HG03280 (cell line): ENCODE data around the gene PPP2R5B.
A peak's percentile ranks its signal among the peaks of the same experiment; 100 is the strongest.

ENCODE experiments used
- ATAC-seq: cut with Tn5 transposase; IDR thresholded peaks from one replicate; pipeline ENCODE4 v1.9.1; 2021; ENCODE audit warnings: mild to moderate bottlenecking, moderate library complexity; ENCODE audit not compliant: unreplicated experiment

PPP2R5B gene

DNA sequence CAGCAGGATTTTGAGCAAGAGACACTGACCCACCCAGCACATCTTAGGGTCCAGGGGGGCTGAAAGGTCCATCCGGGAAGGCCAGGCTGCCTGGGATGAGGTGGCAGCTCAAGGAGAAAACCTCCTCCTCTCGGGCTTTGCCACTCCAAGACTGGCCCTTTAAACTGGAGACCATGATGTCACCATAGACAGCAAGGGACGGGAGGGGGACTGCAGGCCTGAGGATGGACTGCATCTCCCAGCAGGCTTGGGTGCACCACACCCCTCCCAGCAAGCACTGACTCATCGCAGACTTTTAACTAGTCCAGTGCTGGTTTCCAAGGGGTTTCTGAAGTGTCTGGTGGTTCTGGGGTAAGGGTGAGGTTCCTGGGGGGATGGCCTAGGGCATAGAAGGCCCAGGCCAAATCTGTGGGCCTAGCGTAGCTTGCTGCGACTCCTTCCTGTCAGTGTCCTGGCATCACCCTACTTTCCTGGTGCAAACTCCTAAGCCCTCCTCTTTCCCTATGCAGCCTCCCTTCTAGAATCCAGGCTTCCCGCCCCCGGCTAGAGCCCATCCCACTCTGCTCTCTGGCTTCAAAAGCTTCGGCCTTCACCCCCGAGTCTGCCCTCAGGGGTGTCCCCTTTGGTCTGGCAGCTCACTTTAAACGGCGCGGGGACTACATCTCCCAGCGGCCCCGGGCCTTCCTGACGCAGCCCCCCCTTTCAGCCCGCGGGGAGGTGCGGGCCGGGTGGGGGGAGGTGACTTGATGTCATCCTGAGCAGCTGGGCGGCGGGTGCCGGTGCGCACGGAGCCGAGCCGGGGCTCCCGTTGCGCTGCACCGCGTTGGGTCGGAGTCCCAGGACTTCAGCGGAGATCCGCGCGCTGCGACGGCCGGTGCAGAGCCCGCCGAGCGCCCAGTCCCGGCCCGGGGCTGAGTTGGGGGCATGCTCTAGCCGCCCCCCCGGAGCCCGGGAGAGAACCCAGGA is at the start of gene PPP2R5B:
Gene PPP2R5B, plus strand, starts transcription at position 746 of the 966 bp plus-strand sequence. CDS start 1,046 bp downstream, outside the sequence.
- peak; percentile 79 for ATAC-seq

DNA sequence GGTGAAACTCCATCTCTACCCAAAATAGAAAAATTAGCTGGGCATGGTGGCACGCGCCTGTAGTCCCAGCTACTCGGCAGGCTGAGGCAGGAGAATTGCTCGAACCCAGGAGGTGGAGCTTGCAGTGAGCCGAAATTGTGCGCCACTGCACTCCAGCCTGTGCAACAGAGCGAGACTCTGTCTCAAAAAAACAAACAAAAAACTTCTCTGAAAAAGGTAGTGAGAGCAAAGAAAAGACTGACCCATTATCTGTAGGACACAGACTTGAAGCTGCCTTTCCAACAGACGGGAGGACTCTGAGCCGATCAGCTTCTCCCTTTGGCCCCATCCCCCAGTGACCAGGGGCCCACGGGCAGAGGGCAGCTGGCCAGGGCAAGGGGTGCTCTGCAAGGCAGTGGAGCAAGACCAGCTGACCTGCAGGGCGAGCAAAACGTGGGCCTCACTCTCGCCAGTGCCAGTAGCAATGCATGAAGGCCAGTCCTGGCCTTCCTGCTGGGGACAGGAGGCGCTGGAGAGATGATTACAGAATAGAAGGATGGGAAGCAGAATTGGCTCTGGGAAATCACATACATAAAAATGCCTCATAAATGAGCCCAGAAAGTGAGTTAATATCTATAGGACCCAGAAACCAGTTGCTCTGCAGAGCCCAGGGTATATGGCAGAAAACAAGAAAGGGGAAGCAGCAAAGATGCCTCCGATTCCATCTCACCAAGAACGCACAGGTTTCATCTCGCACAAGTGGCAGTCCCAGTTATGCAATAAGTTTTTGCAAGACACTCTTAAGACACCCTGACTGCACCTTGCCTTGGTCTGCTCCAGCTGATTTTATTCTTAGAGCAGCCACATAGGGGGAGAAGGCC is 48.9 kb upstream of the PPP2R5B start:
- ATAC-seq, result no peak

DNA sequence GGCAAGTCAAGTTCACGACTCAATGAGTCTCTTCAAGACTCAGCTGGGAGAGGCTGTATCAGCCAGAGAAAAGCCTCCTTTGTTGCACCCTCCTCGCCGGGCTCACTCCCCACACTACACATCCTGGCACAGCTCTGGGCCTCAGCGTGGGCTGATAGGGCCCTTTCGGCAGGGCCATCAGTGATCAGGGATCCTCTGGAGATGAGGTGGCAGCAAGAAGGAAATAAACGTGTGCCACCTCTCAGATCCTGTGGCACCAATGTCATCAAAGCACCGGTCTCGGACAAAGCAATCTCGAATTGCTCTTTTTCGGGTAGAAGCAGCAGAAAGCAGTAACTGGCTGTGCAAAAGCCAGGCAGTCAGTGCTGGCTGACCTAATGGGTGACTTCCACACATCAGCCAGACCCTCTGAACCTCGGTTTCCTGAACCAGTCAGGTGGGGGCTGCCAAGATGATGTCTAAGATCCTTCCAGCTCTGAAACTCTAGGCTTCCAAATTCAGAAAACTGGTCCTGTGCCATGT is 48.2 kb upstream of the PPP2R5B start:
- no peak for ATAC-seq

DNA sequence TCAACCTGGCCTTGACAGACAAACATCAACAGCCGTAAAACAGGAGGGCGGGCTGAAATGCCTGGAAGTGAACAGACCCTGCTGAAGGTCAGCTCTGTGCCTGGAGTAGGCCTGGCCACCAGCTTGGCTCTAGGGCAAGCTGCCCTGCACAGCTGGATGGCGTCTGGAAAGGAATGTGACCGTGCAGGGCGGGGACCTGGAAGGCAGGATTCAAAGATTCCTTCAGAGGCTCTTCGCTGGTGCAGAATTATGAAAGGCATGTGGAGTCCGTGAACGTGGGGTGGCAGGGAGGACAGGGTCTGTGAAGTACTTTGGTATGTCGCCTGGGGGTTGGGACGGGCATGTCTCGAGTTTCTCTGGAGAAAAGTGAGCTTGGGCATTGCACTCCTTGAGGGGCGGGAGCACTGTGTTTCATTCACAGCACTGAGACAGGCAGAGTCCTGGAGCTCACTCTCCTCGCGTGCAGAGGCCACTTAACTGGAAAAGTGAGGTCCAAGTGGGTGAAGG is 47.6 kb upstream of the PPP2R5B start:
- no peak for ATAC-seq

DNA sequence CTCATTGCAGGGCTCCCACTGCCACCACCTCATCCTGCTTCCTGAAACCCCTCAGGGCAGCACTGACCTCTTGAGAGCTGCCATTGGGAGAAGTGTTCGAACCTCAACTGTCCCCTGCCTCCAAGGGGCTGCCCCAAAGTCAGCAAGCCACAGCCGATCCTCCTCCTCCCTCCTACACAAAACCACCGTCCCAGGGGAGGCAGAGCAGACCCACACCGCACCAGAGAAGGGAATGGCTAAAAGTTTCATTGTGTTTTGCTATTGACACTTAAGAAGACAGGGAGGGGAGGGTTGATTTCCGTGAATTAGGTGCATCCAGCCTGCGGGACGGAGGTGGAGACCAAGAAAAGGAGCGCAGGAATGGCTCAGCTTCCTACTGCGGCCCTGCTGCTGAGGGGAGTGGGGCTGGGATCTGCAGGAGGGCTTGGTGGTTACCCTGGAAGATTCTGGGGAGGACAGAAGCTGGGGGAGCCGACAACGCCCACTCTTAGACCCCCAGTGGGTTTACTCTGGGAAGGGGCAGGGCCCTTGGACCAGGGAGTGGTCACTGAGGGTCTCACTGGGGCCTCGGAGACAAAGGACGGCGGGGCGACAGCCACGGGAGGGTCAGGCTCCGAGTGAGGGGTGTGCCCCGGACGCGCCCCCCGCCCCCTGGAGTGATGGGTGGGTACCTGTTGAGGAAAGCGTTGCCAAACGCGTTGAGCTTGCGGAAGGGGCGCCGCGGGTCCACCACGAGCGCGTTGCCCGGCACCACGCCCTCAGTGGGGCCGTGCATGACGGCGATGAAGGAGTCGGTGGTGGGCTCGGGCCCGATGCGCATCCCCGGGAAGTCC is 46.9 kb upstream of the PPP2R5B start:
- no peak for ATAC-seq

DNA sequence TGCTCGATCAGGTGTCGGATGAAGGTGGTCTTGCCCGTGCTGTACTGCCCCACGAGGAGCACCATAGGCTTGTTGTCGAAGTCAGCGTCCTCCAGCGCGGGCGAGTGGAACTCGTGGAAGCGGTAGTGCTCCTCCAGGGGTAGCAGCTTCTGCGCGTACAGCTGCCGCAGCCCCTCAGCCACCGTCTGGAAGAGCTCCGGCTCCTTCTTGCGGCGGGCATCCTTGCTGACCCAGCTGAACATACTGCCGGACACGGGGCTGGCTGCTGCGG is 46.3 kb upstream of the PPP2R5B start:
- peak; percentile 7 for ATAC-seq

DNA sequence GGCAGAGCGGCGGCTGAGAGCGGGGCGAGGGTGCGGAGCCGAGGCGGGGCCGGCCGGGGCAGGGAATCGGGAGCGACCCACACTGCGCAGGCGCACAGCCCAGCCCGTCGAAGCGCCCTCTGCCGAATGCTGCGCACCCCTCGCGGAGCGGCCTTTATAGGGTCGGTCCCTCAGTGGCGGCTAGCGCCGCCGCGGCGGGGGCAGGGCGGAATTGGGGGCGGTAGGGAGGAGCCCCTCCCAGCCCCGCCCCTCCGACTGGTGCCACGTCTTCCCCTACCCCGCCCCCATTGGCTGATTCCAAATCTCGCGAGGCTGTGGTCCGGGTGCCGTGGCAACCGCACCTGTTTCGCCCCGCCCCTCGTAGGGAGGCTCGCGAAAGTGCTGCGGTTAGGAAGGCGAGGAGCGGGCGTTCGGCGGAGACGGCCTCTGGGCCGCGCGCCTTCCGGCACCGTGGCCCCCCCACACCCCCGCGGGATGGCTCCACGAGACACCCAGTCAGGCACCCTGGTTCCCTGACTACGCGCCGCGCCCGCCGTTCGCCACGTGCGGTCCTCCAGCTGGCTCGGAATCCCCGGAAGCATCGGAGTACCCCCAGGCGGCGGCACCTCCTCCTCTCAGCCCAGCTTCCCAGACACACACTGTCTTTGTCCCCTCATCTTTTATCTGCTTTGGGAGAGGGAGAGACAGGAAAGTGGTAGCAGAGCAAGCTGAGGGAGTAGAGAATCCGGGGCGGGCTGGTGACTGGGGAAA is 45.8 kb upstream of the PPP2R5B start, which contains the start of gene EHD1:
Gene EHD1, minus strand, starts transcription at position 128 of the 750 bp plus-strand sequence. CDS start 157 bp downstream, outside the sequence.
- peak; percentile 71 for ATAC-seq

DNA sequence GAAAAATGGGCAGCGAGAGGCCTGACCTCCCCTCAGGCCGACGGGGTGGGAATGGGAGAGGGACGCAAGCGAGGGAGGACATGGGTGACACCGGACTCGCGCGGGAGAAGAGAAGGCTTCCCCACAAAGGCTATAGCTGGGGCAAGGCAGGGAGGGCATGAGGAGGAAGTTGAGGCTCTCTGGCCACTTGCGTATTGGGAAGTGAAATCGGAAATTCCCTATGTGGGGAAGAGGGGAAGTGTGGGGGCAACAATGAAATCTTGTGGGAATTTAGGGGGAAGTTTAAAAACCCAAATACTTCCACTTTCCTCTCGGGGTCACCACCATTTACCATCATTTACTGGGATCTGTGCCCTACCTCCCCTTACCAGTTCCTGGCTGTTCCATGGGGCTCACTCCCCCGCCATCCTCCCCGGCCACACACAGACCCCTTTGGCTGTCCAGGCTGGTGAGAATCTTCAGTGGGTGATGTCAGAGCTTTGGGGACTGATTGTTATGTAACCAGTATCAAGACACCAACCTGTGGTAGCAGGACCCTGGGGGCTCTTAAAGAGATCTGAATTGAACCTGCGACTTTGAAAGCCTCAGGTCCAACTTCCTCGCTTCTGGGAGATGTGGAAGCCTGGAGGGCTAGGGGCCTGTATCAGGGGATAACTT is 45.1 kb upstream of the PPP2R5B start:
- no peak for ATAC-seq

DNA sequence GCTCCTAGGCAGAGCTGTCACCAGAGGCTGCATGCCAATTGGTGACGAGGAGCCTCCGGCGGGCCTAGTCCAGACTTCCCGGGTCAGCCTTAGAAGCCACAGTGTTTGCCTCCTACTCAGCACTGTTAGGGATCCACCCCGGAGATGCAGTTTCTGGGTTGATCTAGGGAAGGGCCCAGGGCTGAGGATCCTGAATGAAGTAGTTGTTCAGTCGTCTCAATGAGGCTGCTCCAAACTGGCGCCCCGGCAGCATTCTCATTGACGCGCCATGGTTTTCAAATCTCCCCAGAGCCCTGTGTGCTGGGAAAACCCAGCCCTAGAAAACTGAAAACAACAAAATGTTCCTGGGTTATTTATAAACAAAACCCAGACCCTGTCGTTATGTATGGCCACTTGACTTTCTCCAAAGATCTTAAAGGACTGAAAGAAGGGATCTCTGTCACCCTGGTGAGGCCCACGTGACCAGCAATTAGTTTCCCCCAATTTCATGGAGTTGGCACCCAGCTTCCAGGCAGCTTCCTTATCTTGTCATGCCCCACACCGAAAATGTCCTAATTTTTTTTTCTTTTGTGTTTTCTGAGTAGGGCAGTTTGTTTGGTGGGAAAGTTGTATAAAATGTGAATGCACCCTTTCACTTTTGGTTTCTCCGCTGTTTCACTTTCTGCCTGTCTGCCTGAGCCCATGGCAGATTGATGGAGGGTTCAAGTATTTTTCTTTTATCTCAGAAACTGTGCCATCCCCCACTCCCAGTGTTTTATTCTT is 44.1 kb upstream of the PPP2R5B start:
- ATAC-seq, result no peak

DNA sequence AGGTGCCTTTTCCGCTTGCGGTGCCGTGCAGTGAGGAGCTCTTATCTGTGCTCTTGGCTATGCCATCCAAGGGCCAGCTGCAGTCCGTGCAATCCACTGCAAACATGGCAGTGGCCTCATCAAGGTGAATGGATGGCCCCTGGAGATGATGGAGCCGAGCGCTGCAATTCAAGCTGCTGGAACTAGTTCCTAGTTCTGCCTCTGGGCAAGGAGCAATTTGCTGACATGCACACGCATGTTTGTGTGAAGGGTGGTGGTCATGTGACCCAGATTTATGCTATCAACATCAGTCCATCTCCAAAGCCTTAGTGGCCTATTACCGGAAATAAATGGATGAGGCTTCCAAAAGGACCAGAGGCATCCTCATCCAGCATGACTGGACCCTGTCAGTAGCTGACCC is 43.0 kb upstream of the PPP2R5B start:
- no peak for ATAC-seq

DNA sequence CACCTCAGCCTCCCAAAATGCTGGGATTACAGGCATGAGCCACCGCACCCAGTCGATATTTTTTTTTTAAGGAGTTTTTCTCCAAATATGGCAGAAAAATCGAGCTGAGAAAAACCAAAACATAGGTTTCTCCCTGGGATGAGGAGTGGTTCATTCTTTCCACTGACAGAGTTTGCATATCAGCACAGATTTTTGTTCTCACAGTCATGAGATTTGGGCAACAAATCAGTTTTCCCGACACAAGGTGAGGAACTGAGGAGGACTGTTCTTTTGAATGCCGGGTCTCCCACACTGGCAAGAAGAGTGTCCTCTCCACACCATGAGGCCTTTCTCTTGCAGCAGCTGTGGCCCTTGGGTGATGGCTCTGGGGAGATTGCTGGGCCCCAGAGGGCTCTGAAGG is 42.2 kb upstream of the PPP2R5B start:
- no peak for ATAC-seq

DNA sequence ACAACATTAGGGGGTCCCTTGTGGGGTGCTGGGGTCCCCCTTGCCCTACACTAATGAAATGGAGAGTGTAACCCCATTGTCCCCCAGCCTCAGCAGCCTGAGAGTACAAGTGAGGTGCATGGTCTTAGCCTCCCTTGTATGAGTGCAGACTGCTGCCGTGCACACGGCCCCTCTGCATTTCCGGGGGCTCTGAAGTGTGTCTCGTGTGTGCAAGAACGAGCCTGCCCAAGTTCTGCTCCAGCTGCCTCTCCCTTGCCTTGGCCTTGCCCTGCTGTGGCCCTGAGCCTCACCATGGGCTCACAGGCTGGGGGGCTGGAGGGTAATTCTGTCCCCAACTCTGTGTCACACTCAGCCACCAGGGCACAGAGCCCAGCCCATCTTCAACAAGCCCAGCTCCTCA is 40.9 kb upstream of the PPP2R5B start:
- no peak for ATAC-seq

DNA sequence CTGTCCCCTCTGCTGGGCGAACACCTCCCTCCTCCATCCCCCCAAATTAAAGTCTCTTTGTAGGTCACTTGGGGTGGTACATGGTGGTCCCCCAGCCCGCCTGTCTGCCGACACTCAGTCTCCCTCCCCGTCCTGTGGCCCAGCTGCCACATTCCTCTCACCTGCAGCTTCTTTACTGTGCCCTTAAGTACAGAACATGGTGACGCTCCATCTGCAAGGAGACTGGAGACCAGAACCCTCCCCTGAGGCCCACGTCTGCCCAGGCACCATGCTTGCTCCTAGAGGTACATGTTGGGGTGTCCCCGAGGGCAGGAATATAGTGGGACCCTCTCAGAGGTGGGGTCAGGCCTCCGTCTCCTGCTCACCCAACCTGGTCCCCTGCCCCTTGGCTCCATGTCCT is 40.5 kb upstream of the PPP2R5B start:
- ATAC-seq, result no peak

DNA sequence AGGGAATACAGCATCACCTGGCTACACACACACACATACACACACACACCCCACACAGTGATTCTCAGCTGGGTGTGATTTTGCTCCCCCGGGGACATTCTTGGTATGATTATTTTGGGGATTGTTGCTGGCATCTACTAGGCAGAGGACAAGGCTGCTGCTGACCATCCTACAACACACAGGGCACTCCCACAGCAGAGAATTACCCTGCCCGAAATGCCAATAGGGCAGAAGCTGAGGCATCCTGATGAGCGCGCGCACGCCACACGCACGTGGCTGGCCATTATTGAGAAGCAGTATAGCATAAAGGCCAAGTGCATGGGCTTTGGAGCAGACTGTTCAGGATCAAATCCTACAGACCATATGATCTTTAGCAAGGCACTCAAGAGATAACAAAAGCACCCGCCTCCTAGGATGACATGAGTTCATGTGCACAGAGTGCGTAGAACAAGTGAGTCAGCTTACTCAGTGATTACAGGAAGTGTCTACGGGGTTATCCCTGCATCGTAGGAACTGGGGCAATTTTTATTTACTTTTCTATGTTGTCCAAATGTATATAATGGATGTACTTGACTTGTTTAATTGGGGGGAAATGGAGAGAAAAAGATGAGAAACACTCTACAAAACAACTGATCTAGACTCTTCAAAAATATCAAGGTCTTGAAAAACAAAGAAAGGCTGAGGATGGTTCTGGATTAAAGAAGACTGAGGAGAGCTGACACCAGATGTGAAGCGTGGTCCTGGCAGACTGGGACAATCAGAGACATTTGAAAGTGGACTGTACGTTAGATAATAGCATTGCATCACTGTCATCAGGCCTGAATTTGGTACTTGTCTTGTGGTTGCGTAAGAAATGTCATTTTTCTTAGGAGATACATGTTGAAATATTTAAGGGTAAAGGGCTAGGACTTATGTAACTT is 38.9 kb upstream of the PPP2R5B start:
- no peak for ATAC-seq

DNA sequence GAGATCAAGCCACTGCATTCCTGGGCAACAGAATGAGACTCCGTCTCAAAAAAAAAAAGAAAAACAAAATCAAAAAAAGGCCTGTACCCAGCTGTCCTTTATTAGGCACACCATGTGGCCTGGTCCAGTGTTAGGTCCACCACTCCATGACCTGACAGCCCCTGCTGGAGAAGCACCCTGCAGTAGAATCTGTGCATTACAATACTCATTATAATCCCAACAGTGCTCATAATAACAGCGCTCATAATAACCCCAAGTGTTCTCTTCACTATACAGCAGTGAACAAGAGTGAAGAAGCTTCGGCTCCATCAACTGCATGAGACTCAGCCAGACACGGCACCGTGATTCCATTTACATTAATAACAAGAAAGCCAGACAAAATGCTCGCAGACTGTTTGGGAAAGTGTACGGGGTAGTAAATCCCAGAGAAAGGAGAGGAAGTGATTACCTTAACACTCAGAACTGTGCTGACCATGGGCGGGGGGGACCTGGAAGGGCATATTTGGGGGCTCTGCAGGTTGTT is 37.2 kb upstream of the PPP2R5B start:
- ATAC-seq, result no peak

DNA sequence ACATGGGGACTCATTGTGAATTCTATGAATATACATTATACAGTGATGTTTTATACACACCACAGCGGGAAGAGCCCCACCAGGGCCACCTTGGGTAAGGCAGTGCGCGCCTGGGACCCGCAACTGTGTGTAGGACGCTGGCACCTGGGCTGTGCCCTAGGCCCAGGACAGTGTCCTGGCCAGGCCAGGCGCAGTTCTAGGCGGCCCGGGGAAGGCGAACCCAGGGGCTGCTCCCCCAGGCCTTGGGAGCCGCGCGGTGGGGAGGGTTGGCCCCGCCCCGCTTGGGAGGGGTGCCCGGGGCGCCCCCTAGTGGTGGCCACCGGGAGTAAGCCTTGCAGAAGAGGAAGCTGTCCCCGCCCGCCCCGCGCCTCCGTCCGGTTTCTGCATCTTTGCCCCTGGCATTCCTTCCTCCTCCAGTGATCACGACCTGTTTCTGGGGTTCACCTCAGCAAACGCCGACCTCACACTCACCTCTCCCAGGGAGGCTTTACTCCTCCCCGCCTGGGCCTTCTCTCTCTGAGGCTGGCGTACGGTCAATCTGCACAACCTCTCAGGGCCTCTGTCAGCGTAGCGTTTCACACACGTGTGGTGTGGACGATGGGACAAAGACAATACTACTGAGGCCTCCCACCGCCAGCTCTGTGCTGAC is 36.6 kb upstream of the PPP2R5B start:
- peak; percentile 79 for ATAC-seq

DNA sequence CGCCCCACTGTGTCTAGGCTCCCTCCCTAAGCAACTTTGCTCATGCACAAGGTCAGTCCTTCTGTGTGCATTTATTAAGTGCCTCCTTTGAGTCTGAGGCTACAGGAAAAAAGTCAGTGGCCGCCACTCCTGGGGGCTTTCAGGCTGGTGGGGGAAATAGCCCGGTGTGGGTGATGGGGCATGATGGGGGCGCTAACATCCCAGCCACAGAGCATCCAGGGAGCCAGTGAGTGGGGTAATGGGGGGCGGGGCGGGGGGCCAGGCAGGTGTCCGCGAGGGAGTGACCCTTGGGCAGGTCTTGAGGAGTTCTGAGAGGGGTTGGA is 36.1 kb upstream of the PPP2R5B start:
- ATAC-seq, result no peak
